ENCODE results near the gene EZH2. TPM values are rescaled to one million over a fixed set of nuclear protein-coding genes. Genes with fewer than 3 reads are reported as not detected.

Gene EZH2
- total and polyA plus RNA-seq, 2 donors from 2014 or later = 1.6 to 4.7 TPM

DNA sequence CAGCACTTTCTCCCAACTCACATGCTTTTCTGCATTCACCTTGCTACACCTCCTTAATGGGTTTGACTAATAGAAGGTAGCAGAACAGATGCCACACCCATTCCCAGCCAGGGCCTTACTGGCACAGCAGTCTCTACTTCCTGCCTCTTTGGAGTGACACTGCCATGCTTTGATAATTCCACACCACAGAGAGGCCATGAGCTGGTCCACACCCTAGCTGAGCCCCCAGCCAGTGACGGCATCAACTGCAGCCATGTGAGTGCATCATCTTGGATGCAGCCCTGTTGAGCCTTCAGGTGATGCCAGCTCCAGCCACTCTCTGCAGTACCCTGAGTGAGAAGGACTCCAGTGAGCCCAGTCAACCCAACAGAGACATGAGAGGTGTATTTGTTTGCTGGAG lies 27.5 kb upstream of the EZH2 start:
- TF ChIP-seq, protein P1, sequence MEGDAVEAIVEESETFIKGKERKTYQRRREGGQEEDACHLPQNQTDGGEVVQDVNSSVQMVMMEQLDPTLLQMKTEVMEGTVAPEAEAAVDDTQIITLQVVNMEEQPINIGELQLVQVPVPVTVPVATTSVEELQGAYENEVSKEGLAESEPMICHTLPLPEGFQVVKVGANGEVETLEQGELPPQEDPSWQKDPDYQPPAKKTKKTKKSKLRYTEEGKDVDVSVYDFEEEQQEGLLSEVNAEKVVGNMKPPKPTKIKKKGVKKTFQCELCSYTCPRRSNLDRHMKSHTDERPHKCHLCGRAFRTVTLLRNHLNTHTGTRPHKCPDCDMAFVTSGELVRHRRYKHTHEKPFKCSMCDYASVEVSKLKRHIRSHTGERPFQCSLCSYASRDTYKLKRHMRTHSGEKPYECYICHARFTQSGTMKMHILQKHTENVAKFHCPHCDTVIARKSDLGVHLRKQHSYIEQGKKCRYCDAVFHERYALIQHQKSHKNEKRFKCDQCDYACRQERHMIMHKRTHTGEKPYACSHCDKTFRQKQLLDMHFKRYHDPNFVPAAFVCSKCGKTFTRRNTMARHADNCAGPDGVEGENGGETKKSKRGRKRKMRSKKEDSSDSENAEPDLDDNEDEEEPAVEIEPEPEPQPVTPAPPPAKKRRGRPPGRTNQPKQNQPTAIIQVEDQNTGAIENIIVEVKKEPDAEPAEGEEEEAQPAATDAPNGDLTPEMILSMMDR (IDR thresholded peaks at IDR 0.05; ENCODE audit: borderline replicate concordance, extremely low read depth, insufficient read depth) = no peak
- no peak overlapping the region for H3K9ac ChIP-seq (ENCODE audit: low read length in 3 of 3)
- DNase-seq (no peak), FAIRE-seq (no peak)
- intact Hi-C loops (cut with DNase I) = no loop called here
- H3K27me3 ChIP-seq (ENCODE audit: control insufficient read depth, insufficient read depth, low read length) = no peaks in the 10 kb centered on the region
- no peak overlapping the region for H3K4me3 ChIP-seq (ENCODE audit: low read length in 3 of 3)
- no peaks in the 10 kb centered on the region for H3K36me3 ChIP-seq (ENCODE audit: control insufficient read depth in 2 of 3, insufficient read depth in 3 of 3, low read length in 3 of 3)
- no peaks in the 10 kb centered on the region for H3K9me3 ChIP-seq (ENCODE audit: control insufficient read depth in 2 of 3, insufficient read depth in 1 of 3, low read length in 3 of 3)
- H3K27ac ChIP-seq (ENCODE audit: low read depth in 2 of 2, low read length in 2 of 2) = no peak overlapping the region
- no peaks in the 10 kb centered on the region for H3K4me1 ChIP-seq (ENCODE audit: control insufficient read depth in 2 of 3, insufficient read depth in 2 of 3, low read depth in 1 of 3, low read length in 3 of 3)

DNA sequence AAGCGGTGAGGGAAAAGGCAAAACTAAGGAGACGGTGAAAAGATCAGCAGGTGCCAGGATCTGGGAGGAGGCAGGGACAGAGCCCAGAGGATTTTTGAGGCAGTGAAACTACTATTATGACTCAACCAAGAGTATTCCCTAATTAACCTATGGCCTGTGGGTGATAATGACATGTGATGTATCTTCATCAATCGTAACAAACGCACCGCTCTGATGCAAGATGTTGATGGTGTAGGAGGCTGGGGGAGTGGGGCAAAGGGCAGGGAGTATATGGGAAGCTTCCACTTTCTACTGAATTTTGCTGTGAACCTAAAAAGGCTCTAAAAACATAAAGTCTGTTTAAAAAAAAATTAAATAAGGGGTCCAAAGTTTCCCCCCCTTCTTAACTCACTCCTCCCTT lies 25.5 kb upstream of the EZH2 start:
- Histone ChIP-seq H3K4me3 (ENCODE audit: low read length in 3 of 3) (no peak overlapping the region), H3K4me1 (ENCODE audit: control insufficient read depth in 2 of 3, insufficient read depth in 2 of 3, low read depth in 1 of 3, low read length in 3 of 3) (no peaks in the 10 kb centered on the region), H3K27me3 (ENCODE audit: control insufficient read depth, insufficient read depth, low read length) (no peaks in the 10 kb centered on the region), H3K27ac (ENCODE audit: low read depth in 2 of 2, low read length in 2 of 2) (no peak overlapping the region), H3K9me3 (ENCODE audit: control insufficient read depth in 2 of 3, insufficient read depth in 1 of 3, low read length in 3 of 3) (no peaks in the 10 kb centered on the region), H3K36me3 (ENCODE audit: control insufficient read depth in 2 of 3, insufficient read depth in 3 of 3, low read length in 3 of 3) (no peaks in the 10 kb centered on the region), H3K9ac (ENCODE audit: low read length in 3 of 3) (no peak overlapping the region)
- intact Hi-C loops (cut with DNase I) = no loop called here
- DNase-seq (no peak), FAIRE-seq (no peak)
- TF ChIP-seq, protein P1 (IDR thresholded peaks at IDR 0.05; ENCODE audit: borderline replicate concordance, extremely low read depth, insufficient read depth) = no peak

DNA sequence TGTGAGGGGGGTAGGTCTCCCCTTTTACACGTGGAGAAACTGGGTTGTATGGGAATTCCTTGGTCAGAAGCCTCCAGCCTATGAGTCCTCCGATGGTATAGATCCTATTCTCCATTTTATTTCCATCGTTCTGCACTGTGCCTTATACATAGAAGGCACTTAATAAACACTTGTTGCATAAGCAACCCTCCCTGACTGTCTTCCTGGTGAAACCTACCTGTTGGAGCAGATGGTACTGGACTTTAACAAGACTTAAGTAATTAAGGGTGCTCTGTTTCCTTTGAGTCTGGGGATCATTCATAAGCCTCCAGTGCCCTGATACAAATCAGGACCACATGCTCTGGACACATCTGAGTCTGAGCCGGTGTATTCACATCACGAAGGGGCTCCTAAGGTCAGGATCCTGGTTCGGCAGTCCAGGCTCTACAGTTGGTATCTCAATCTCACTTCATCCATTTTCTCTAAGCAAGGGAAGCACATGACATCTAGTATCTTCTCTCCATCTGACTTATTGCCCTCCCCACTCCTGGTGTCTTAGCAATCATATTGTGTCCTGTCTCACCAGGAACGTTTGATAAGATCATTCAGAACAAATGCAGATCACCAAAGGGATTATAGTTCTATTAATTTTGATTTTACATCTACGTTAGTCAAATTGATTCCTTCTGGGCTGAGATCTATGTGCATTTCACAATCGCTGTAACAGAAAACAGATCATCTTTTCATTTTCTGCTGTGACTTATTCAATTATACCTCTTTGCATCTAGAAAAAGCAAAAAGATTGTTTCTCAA lies 22.8 kb upstream of the EZH2 start:
- intact Hi-C loops (cut with DNase I) = no loop called here
- DNase-seq = no peak
- FAIRE-seq = no peak

More for the DNA sequence above, 22.8 kb upstream of the EZH2 start:
- H3K9me3 ChIP-seq (ENCODE audit: control insufficient read depth in 2 of 3, insufficient read depth in 1 of 3, low read length in 3 of 3) = no peaks in the 10 kb centered on the region
- H3K4me1 ChIP-seq (ENCODE audit: control insufficient read depth in 2 of 3, insufficient read depth in 2 of 3, low read depth in 1 of 3, low read length in 3 of 3) = no peaks in the 10 kb centered on the region
- TF ChIP-seq, protein P1 (IDR thresholded peaks at IDR 0.05; ENCODE audit: borderline replicate concordance, extremely low read depth, insufficient read depth) = no peak
- H3K9ac ChIP-seq (ENCODE audit: low read length in 3 of 3) = no peak overlapping the region
- H3K4me3 ChIP-seq (ENCODE audit: low read length in 3 of 3) = no peak overlapping the region
- no peaks in the 10 kb centered on the region for H3K27me3 ChIP-seq (ENCODE audit: control insufficient read depth, insufficient read depth, low read length)
- H3K36me3 ChIP-seq (ENCODE audit: control insufficient read depth in 2 of 3, insufficient read depth in 3 of 3, low read length in 3 of 3) = no peaks in the 10 kb centered on the region
- no peak overlapping the region for H3K27ac ChIP-seq (ENCODE audit: low read depth in 2 of 2, low read length in 2 of 2)
